ENCODE data around the gene ADAM12. TPM values are rescaled to one million over a fixed set of nuclear protein-coding genes. Genes with fewer than 3 reads are reported as not detected.

The ADAM12 gene
- total and polyA plus RNA-seq, 2 donors (not counting 1 experiment from before 2014, with no cell fraction given), result 21.0 to 56.9 TPM

- Histone ChIP-seq H4K20me1 (ENCODE audit: control insufficient read depth, extremely low read depth, insufficient read depth, low read length) (no peaks in the 10 kb centered on the region), H2AFZ (ENCODE audit: low read length) (no peak overlapping the region)
- TF ChIP-seq CTCF (conservative IDR thresholded peaks at IDR 0.05 in 1 of 2, IDR thresholded peaks at IDR 0.05 in 1 of 2; ENCODE audit: low read depth in 1 of 2, low read length in 2 of 2), result no peak
Observed at GRCh38 chr10:125999694-126000093, 388.6 kb downstream of the ADAM12 start.

GRCh38 chr10:125997586-125997985, 390.7 kb downstream of the ADAM12 start:
- Histone ChIP-seq H3K79me2 (ENCODE audit: control insufficient read depth, insufficient read depth, low read length) (no peaks in the 10 kb centered on the region), H3K4me3 (replicated peaks in 1 of 4; ENCODE audit: control extremely low read depth in 1 of 4, insufficient read depth in 1 of 4, low read depth in 3 of 4, low read length in 4 of 4) (no peak overlapping the region), H3K27ac (ENCODE audit: insufficient read depth, low read length) (no peak overlapping the region), H3K9ac (ENCODE audit: insufficient read depth, low read length) (no peak overlapping the region), H4K20me1 (ENCODE audit: control insufficient read depth, extremely low read depth, insufficient read depth, low read length) (no peaks in the 10 kb centered on the region), H3K27me3 (ENCODE audit: control insufficient read depth, insufficient read depth, low read length) (no peaks in the 10 kb centered on the region), H3K9me3 (ENCODE audit: control insufficient read depth, insufficient read depth, low read depth, low read length) (no peaks in the 10 kb centered on the region), H3K4me1 (ENCODE audit: control insufficient read depth, extremely low read depth, insufficient read depth, low read length) (no peaks in the 10 kb centered on the region), H2AFZ (ENCODE audit: low read length) (no peak overlapping the region), H3K4me2 (ENCODE audit: extremely low read depth, insufficient read depth, low read length) (no peak overlapping the region), H3K36me3 (ENCODE audit: control insufficient read depth, insufficient read depth, low read length) (no peaks in the 10 kb centered on the region)
- TF ChIP-seq CTCF (conservative IDR thresholded peaks at IDR 0.05 in 1 of 2, IDR thresholded peaks at IDR 0.05 in 1 of 2; ENCODE audit: low read depth in 1 of 2, low read length in 2 of 2) (no peak), EZH2 (IDR thresholded peaks at IDR 0.05; ENCODE audit: low read length, missing control alignments) (no peak)
- DNase-seq (ENCODE audit: low read depth in 2 of 2), result no peak

More at GRCh38 chr10:125999694-126000093, 388.6 kb downstream of the ADAM12 start:
- H3K79me2 ChIP-seq (ENCODE audit: control insufficient read depth, insufficient read depth, low read length), result no peaks in the 10 kb centered on the region
- no peaks in the 10 kb centered on the region for H3K9me3 ChIP-seq (ENCODE audit: control insufficient read depth, insufficient read depth, low read depth, low read length)
- H3K4me3 ChIP-seq (replicated peaks in 1 of 4; ENCODE audit: control extremely low read depth in 1 of 4, insufficient read depth in 1 of 4, low read depth in 3 of 4, low read length in 4 of 4), result no peak overlapping the region
- H3K4me2 ChIP-seq (ENCODE audit: extremely low read depth, insufficient read depth, low read length), result no peak overlapping the region
- no peak overlapping the region for H3K27ac ChIP-seq (ENCODE audit: insufficient read depth, low read length)
- no peak overlapping the region for H3K9ac ChIP-seq (ENCODE audit: insufficient read depth, low read length)
- DNase-seq (ENCODE audit: low read depth in 2 of 2), result no peak
- no peaks in the 10 kb centered on the region for H3K36me3 ChIP-seq (ENCODE audit: control insufficient read depth, insufficient read depth, low read length)
- no peaks in the 10 kb centered on the region for H3K4me1 ChIP-seq (ENCODE audit: control insufficient read depth, extremely low read depth, insufficient read depth, low read length)
- no peaks in the 10 kb centered on the region for H3K27me3 ChIP-seq (ENCODE audit: control insufficient read depth, insufficient read depth, low read length)

GRCh38 chr10:125995726-125996304, 392.5 kb downstream of the ADAM12 start:
- Histone ChIP-seq H3K27ac (ENCODE audit: insufficient read depth, low read length) (no peak overlapping the region), H3K27me3 (ENCODE audit: control insufficient read depth, insufficient read depth, low read length) (no peaks in the 10 kb centered on the region), H4K20me1 (ENCODE audit: control insufficient read depth, extremely low read depth, insufficient read depth, low read length) (no peaks in the 10 kb centered on the region), H3K9me3 (ENCODE audit: control insufficient read depth, insufficient read depth, low read depth, low read length) (no peaks in the 10 kb centered on the region), H3K4me1 (ENCODE audit: control insufficient read depth, extremely low read depth, insufficient read depth, low read length) (no peaks in the 10 kb centered on the region), H3K4me2 (ENCODE audit: extremely low read depth, insufficient read depth, low read length) (no peak overlapping the region), H3K4me3 (replicated peaks in 1 of 4; ENCODE audit: control extremely low read depth in 1 of 4, insufficient read depth in 1 of 4, low read depth in 3 of 4, low read length in 4 of 4) (no peak overlapping the region), H3K9ac (ENCODE audit: insufficient read depth, low read length) (no peak overlapping the region), H2AFZ (ENCODE audit: low read length) (no peak overlapping the region), H3K36me3 (ENCODE audit: control insufficient read depth, insufficient read depth, low read length) (no peaks in the 10 kb centered on the region), H3K79me2 (ENCODE audit: control insufficient read depth, insufficient read depth, low read length) (no peaks in the 10 kb centered on the region)
- DNase-seq (ENCODE audit: low read depth in 2 of 2), result no peak
- TF ChIP-seq CTCF (conservative IDR thresholded peaks at IDR 0.05 in 1 of 2, IDR thresholded peaks at IDR 0.05 in 1 of 2; ENCODE audit: low read depth in 1 of 2, low read length in 2 of 2), result no peak
- TF ChIP-seq EZH2 (IDR thresholded peaks at IDR 0.05; ENCODE audit: low read length, missing control alignments), result no peak

All from fibroblast of lung (primary cell).